ENCODE data around the gene ENTPD1.

The ENTPD1 gene

DNA sequence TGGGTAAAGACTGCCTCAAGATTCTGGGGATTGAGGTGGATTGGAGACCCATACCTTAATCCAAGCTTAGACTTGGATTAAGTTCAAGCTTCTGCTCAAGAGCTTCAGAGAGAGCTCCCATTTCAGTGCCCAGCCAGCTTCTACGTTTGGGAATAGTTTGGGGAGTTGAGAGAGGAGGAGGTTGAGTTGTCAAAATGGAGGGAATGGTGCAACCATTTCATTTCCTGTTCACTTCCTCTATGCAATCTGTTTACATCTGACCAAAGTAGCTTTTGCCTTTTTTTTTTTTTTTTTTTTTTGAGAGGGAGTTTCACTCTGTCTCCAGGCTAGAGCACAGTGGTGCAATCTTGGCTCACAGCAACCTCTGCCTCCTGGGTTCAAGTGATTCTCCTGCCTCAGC is 65.8 kb downstream of the ENTPD1 start:
- no peaks in the 10 kb centered on the region for H3K27me3 ChIP-seq (replicated peaks; ENCODE audit: control insufficient read depth, insufficient read depth, low read length, poor library complexity, severe bottlenecking)
- no peaks in the 10 kb centered on the region for H3K9me3 ChIP-seq (ENCODE audit: control insufficient read depth, low read length)
- DNase-seq = no peak
- no peaks in the 10 kb centered on the region for H3K4me1 ChIP-seq (ENCODE audit: control insufficient read depth, insufficient read depth, low read length, poor library complexity, severe bottlenecking)
- H3K36me3 ChIP-seq (ENCODE audit: control insufficient read depth, insufficient read depth, low read length) = no peaks in the 10 kb centered on the region
- no peak overlapping the region for H3K4me3 ChIP-seq (ENCODE audit: insufficient read depth, low read depth, low read length, poor library complexity, severe bottlenecking)
- H3K27ac ChIP-seq (ENCODE audit: insufficient read depth, low read length, poor library complexity, severe bottlenecking) = no peak overlapping the region

DNA sequence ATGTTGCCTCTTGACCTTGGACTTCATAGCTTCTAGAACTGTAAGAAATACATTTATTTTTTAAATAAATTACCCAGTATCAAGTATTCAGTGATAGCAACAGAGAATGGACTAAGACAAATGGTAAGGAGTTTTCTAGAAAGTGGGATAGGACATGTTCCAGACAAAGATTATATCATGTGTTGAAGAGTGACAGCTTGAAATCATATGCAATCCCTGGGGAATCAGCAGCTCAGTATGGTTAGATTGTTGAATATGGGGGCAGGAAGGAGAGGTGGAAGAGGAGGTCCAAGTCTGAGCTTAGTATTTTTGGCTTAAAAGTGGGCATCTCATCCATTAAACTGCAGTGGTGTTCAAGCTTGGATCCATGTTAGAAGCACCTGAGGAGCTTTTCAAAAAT is 74.1 kb downstream of the ENTPD1 start:
- Histone ChIP-seq H3K27ac (ENCODE audit: insufficient read depth, low read length, poor library complexity, severe bottlenecking) (no peak overlapping the region), H3K4me1 (ENCODE audit: control insufficient read depth, insufficient read depth, low read length, poor library complexity, severe bottlenecking) (peaks cover 4% of the 10 kb centered on the region), H3K27me3 (replicated peaks; ENCODE audit: control insufficient read depth, insufficient read depth, low read length, poor library complexity, severe bottlenecking) (no peaks in the 10 kb centered on the region), H3K36me3 (ENCODE audit: control insufficient read depth, insufficient read depth, low read length) (no peaks in the 10 kb centered on the region), H3K9me3 (ENCODE audit: control insufficient read depth, low read length) (no peaks in the 10 kb centered on the region), H3K4me3 (ENCODE audit: insufficient read depth, low read depth, low read length, poor library complexity, severe bottlenecking) (no peak overlapping the region)
- no peak for DNase-seq

DNA sequence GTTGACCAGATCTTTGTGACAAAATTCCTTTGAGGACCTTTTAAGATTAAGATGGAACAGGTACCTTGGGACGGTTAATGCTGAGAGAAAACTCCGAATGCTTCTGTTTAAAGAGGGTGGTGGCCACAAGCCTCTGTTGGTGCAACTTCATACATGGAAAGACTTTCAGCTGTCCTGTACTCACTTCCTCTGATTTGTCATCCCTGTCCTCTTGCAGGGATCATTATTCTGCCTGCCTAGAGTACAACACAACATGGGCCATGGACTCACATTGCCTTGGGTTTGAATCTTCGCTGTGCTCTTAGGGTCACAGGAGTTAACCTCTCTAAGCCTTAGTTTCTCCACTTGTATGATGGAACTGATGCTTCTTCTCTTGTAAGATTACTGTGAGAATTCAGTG is 75.1 kb downstream of the ENTPD1 start:
- peaks cover 4% of the 10 kb centered on the region for H3K4me1 ChIP-seq (ENCODE audit: control insufficient read depth, insufficient read depth, low read length, poor library complexity, severe bottlenecking)
- H3K4me3 ChIP-seq (ENCODE audit: insufficient read depth, low read depth, low read length, poor library complexity, severe bottlenecking) = no peak overlapping the region
- DNase-seq = no peak
- H3K36me3 ChIP-seq (ENCODE audit: control insufficient read depth, insufficient read depth, low read length) = no peaks in the 10 kb centered on the region
- peak overlapping the region; percentile 54 for H3K27ac ChIP-seq (ENCODE audit: insufficient read depth, low read length, poor library complexity, severe bottlenecking)
- H3K9me3 ChIP-seq (ENCODE audit: control insufficient read depth, low read length) = no peaks in the 10 kb centered on the region
- H3K27me3 ChIP-seq (replicated peaks; ENCODE audit: control insufficient read depth, insufficient read depth, low read length, poor library complexity, severe bottlenecking) = no peaks in the 10 kb centered on the region

DNA sequence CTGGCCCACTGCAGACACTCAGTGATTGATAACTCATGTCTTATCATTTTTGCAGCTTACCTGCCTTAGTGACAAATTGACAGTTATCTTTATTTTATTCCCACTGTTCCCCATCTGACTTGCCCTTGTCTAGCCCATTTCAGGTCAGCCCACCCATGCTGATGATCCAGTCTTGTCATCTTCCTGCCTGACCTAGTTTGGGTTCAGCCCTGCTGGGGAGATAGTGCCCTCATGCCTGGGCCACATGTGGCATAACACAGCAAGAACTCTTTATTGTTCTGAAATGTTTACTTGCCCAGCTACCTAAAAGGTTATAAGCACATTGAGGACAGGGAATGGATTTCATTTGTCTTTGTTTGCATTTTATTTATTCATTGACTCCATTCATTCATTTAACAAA is 75.6 kb downstream of the ENTPD1 start:
- Histone ChIP-seq H3K4me3 (ENCODE audit: insufficient read depth, low read depth, low read length, poor library complexity, severe bottlenecking) (no peak overlapping the region), H3K4me1 (ENCODE audit: control insufficient read depth, insufficient read depth, low read length, poor library complexity, severe bottlenecking) (peaks cover 4% of the 10 kb centered on the region), H3K27me3 (replicated peaks; ENCODE audit: control insufficient read depth, insufficient read depth, low read length, poor library complexity, severe bottlenecking) (no peaks in the 10 kb centered on the region), H3K9me3 (ENCODE audit: control insufficient read depth, low read length) (no peaks in the 10 kb centered on the region), H3K36me3 (ENCODE audit: control insufficient read depth, insufficient read depth, low read length) (no peaks in the 10 kb centered on the region), H3K27ac (ENCODE audit: insufficient read depth, low read length, poor library complexity, severe bottlenecking) (peak overlapping the region; percentile 54)
- no peak for DNase-seq

DNA sequence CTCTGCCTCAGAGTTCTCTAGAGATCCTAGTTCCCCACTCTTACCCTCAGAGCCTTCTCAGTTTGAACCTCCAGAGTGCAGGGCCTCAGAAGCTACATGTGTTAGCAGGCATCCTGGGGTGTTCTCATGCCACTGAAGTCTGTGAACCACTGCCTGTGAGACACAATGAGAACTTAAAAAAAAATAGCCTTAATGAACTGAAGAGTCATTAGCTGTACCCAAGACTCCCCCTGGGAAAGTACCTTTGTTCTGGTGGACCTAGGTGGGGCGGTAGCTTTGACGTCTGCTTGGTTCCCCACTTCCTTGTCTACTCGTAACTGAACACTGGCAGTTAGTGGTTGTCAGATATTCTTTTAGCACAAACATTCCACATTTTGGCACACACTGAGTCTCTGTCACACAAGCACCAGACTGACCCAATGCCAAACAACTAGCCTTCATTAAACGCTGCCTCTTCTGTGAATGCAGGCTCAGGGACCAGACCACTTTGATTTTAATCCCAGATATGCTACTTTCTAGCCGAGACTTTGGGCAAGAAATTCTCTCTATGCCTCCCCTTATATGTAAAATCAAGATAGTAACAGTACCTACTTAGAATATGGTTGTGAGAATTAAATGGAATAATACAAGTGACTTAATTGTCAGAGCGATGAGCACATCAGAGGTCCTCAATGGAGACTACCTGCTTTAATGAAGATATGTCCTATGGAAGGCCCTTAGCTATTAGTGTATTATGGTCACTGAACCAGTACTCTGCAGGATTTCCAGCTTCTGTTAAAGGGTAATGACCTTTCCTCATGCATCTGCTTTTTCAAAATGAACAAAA is 76.5 kb downstream of the ENTPD1 start:
- DNase-seq = peak; percentile 2 to 57 (median 8)
- H3K9me3 ChIP-seq (ENCODE audit: control insufficient read depth, low read length) = no peaks in the 10 kb centered on the region
- peaks cover 4% of the 10 kb centered on the region for H3K4me1 ChIP-seq (ENCODE audit: control insufficient read depth, insufficient read depth, low read length, poor library complexity, severe bottlenecking)
- H3K27ac ChIP-seq (ENCODE audit: insufficient read depth, low read length, poor library complexity, severe bottlenecking) = peak overlapping the region; percentile 54
- H3K4me3 ChIP-seq (ENCODE audit: insufficient read depth, low read depth, low read length, poor library complexity, severe bottlenecking) = no peak overlapping the region
- no peaks in the 10 kb centered on the region for H3K36me3 ChIP-seq (ENCODE audit: control insufficient read depth, insufficient read depth, low read length)
- H3K27me3 ChIP-seq (replicated peaks; ENCODE audit: control insufficient read depth, insufficient read depth, low read length, poor library complexity, severe bottlenecking) = no peaks in the 10 kb centered on the region

DNA sequence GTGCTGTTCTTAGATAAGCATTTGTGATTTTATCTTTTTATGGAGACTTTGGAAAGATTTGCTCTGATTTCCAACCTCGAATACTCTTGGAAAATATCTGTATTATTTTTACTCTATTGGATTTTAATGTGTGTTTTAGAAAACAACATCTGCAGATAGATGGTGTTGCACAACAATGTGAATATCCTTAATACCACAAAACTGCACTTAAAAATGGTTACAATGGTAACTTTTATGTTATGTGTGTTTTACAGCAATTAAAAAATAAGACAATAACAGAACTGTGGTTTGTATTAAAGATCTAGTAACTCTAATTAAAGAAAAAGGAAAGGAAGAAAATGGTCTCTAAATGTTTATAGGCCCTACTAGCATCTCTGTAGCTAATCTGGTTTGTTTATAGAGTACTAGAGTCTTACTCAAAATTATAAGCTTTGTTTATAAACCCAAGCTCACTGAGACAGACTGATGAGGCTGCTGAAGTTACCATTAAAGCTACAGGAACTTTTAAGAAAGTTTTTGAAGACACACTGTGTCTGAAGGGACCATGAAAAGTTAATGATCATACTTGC is 77.2 kb downstream of the ENTPD1 start:
- H3K36me3 ChIP-seq (ENCODE audit: control insufficient read depth, insufficient read depth, low read length) = no peaks in the 10 kb centered on the region
- H3K27me3 ChIP-seq (replicated peaks; ENCODE audit: control insufficient read depth, insufficient read depth, low read length, poor library complexity, severe bottlenecking) = no peaks in the 10 kb centered on the region
- no peak overlapping the region for H3K4me3 ChIP-seq (ENCODE audit: insufficient read depth, low read depth, low read length, poor library complexity, severe bottlenecking)
- peak overlapping the region; percentile 42 for H3K27ac ChIP-seq (ENCODE audit: insufficient read depth, low read length, poor library complexity, severe bottlenecking)
- no peaks in the 10 kb centered on the region for H3K9me3 ChIP-seq (ENCODE audit: control insufficient read depth, low read length)
- DNase-seq = no peak
- H3K4me1 ChIP-seq (ENCODE audit: control insufficient read depth, insufficient read depth, low read length, poor library complexity, severe bottlenecking) = peaks cover 4% of the 10 kb centered on the region

DNA sequence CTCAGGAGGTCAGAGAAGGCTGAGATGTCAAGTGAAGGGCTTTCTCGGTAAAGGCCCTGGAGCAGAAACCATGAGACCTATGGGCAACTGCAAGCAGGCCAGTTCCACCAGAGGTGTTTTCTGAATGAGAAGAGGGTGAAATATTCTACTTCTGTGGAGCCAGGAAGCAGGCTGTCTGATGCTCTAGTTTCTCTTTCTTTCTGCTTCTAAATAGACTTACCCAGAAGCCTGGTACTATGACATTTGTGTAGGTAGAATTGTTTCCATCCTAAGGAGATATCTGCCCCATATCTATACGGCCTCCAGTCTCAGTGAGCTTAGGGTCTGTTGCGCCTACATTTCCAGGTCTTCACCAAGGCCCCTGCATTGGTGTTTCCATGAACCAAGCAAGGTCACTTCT is 78.4 kb downstream of the ENTPD1 start:
- H3K4me1 ChIP-seq (ENCODE audit: control insufficient read depth, insufficient read depth, low read length, poor library complexity, severe bottlenecking) = peaks cover 4% of the 10 kb centered on the region
- no peaks in the 10 kb centered on the region for H3K36me3 ChIP-seq (ENCODE audit: control insufficient read depth, insufficient read depth, low read length)
- no peaks in the 10 kb centered on the region for H3K27me3 ChIP-seq (replicated peaks; ENCODE audit: control insufficient read depth, insufficient read depth, low read length, poor library complexity, severe bottlenecking)
- no peak for DNase-seq
- no peaks in the 10 kb centered on the region for H3K9me3 ChIP-seq (ENCODE audit: control insufficient read depth, low read length)
- H3K4me3 ChIP-seq (ENCODE audit: insufficient read depth, low read depth, low read length, poor library complexity, severe bottlenecking) = no peak overlapping the region
- H3K27ac ChIP-seq (ENCODE audit: insufficient read depth, low read length, poor library complexity, severe bottlenecking) = peak overlapping the region; percentile 28

DNA sequence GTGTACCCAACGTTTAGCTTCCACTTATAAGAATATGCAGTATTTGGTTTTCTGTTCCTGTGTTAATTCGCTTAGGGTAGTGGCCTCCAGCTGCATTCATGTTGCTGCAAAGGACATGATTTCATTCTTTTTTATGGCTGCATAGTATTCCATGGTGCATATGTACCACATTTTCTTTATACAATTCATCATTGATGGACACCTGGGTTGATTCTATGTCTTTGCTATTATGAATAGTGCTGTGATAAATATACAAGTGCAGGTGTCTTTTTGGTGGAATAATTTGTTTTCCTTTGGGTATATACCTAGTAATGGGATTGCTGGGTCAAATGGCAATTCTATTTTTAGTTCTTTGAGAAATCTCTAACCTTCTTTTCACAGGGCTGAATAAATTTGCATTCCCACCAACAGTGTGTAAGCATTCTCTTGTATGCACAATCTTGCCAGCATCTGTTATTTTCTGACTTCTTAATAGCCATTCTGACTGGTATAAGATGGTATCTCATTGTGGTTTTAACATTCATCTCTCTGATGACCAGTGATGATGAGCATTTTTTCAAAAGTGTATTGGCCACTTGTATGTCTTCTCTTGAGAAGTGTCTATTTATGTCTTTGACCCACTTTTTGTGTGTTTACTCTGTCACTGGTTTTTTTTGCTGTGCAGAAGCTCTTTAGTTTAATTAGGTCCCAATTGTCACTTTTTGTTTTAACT is 79.3 kb downstream of the ENTPD1 start:
- Histone ChIP-seq H3K27me3 (replicated peaks; ENCODE audit: control insufficient read depth, insufficient read depth, low read length, poor library complexity, severe bottlenecking) (no peaks in the 10 kb centered on the region), H3K4me1 (ENCODE audit: control insufficient read depth, insufficient read depth, low read length, poor library complexity, severe bottlenecking) (peaks cover 4% of the 10 kb centered on the region), H3K27ac (ENCODE audit: insufficient read depth, low read length, poor library complexity, severe bottlenecking) (no peak overlapping the region), H3K4me3 (ENCODE audit: insufficient read depth, low read depth, low read length, poor library complexity, severe bottlenecking) (no peak overlapping the region), H3K36me3 (ENCODE audit: control insufficient read depth, insufficient read depth, low read length) (no peaks in the 10 kb centered on the region), H3K9me3 (ENCODE audit: control insufficient read depth, low read length) (no peaks in the 10 kb centered on the region)
- DNase-seq = no peak

DNA sequence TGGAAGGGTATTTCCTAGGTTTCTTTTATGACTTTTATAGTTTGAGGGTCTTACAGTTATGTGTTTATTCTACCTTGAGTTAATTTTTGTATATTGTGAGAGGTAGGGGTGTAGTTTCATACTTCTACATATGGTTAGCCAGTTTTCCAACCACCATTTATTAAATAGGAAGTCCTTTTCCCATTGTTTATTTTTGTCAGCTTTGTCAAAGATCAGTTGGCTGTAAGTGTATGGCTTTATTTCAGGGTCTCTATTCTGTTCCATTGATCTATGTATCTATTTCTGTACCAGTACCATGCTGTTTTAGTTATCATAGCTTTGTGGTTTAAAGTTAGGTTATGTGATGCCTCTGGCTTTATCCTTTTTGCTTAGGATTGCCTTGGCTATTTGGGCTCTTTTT is 79.9 kb downstream of the ENTPD1 start:
- peaks cover 4% of the 10 kb centered on the region for H3K4me1 ChIP-seq (ENCODE audit: control insufficient read depth, insufficient read depth, low read length, poor library complexity, severe bottlenecking)
- H3K36me3 ChIP-seq (ENCODE audit: control insufficient read depth, insufficient read depth, low read length) = no peaks in the 10 kb centered on the region
- no peak overlapping the region for H3K27ac ChIP-seq (ENCODE audit: insufficient read depth, low read length, poor library complexity, severe bottlenecking)
- DNase-seq = no peak
- H3K9me3 ChIP-seq (ENCODE audit: control insufficient read depth, low read length) = no peaks in the 10 kb centered on the region
- no peaks in the 10 kb centered on the region for H3K27me3 ChIP-seq (replicated peaks; ENCODE audit: control insufficient read depth, insufficient read depth, low read length, poor library complexity, severe bottlenecking)
- H3K4me3 ChIP-seq (ENCODE audit: insufficient read depth, low read depth, low read length, poor library complexity, severe bottlenecking) = no peak overlapping the region

All from effector memory CD4-positive, alpha-beta T cell (primary cell).